Iris pigment epithelial cell (primary cell): ENCODE results near the gene SCAI.
"Not testable (repeated sequence)": the region's sequence is repeated elsewhere in the genome, so short reads cannot be mapped to it uniquely, and the experiment has no call there.

Source experiments
- DNase-seq: peaks from one replicate; pipeline ENCODE4 v3.0.0-alpha.2; 2011; ENCODE audit warnings: low read depth

Gene SCAI

GRCh38 chr9:125150349-125151245 lies 7.3 kb upstream of the SCAI start:
- no peak for DNase-seq

- DNase-seq, result no peak
These were observed 4.1 kb upstream of the SCAI start for GRCh38 chr9:125147401-125147951.

GRCh38 chr9:125146247-125146646 lies 2.9 kb upstream of the SCAI start:
- DNase-seq, result peak; percentile 95

GRCh38 chr9:125145425-125145824 lies 2.1 kb upstream of the SCAI start:
- peak; percentile 66 for DNase-seq

- no peak for DNase-seq
These were observed 560 bp downstream of the SCAI start for GRCh38 chr9:125142560-125143376.

- DNase-seq, result no peak
These were observed 1.6 kb downstream of the SCAI start for GRCh38 chr9:125141751-125142150.

- DNase-seq, result peak; percentile 57
These were observed 2.1 kb downstream of the SCAI start for GRCh38 chr9:125141251-125141650.

GRCh38 chr9:125140576-125140975 lies 2.8 kb downstream of the SCAI start:
- no peak for DNase-seq

- peak; percentile 89 for DNase-seq
These were observed 6.1 kb downstream of the SCAI start for GRCh38 chr9:125137200-125137599.

- no peak for DNase-seq
These were observed 8.4 kb downstream of the SCAI start for GRCh38 chr9:125134976-125135375.

GRCh38 chr9:125133403-125134329 lies 9.7 kb downstream of the SCAI start:
- peak; percentile 22 for DNase-seq

- DNase-seq, result no peak
These were observed 11.6 kb downstream of the SCAI start for GRCh38 chr9:125131778-125132177.

- DNase-seq, result peak; percentile 100
These were observed 17.1 kb downstream of the SCAI start for GRCh38 chr9:125126019-125126746.

GRCh38 chr9:125125523-125125922 lies 17.8 kb downstream of the SCAI start:
- DNase-seq, result no peak

- DNase-seq, result no peak
These were observed 22.2 kb downstream of the SCAI start for GRCh38 chr9:125121146-125121545.

GRCh38 chr9:125119643-125120286 lies 23.6 kb downstream of the SCAI start:
- DNase-seq, result peak; percentile 37

GRCh38 chr9:125118696-125119095 lies 24.6 kb downstream of the SCAI start:
- not testable (repeated sequence) for DNase-seq

GRCh38 chr9:125114503-125114902 lies 28.8 kb downstream of the SCAI start:
- DNase-seq, result not testable (repeated sequence)

- no peak for DNase-seq
These were observed 32.9 kb downstream of the SCAI start for GRCh38 chr9:125110464-125110863.

GRCh38 chr9:125108541-125108940 lies 34.8 kb downstream of the SCAI start:
- not testable (repeated sequence) for DNase-seq
